ENCODE data around the gene SOX30. TPM values are rescaled to one million over a fixed set of nuclear protein-coding genes. Genes with fewer than 3 reads are reported as not detected.

The SOX30 gene
- total RNA-seq, 4 donors from 2014 or later: 0.10 TPM; not detected in 3

DNA sequence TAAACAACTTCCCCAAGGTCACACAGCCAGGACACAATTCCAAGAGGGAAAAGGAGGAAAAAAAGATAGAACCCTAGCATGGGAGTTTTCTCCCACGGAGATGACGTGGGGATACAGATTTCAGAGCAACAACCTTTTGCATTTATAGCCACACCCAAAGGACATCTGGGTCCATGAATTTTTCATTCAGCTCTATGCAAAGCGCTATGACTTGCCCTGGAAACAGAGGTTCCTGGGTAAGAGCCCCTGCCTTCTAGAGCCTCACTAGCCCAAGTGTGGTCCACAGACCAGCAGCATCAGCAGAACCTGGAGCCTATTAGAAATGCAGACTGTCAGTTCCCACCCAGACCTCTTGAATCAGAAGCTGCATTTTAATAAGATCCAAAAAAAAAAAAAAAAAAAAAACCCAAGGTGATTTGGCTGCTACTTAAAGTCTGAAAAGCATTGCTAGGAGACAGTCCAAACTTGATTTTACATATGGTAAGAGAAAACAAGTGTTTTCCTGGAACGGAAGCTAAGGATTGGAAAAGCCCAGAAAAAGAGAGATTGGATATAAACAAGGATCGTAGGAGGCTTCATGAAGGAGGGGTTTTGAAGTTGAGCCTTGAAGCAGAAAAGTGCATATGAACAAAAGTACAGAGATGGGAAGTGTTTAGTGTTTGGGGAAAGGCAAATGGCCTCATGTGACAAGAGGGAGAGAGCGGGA is 59.0 kb downstream of the SOX30 start:
- intact Hi-C loops (cut with DNase I; ENCODE audit: low total_unique reads): loop anchor here (5.0 kb wide), 1 partner anchor 431 kb away; no protein-coding TSS in a partner anchor
- 67 to 76% methylated on average over 6 of the region's 6 CpGs for WGBS, 2 donors

GRCh38 chr5:157592594-157592993 is 59.6 kb downstream of the SOX30 start:
- no peak overlapping the region for H3K4me3 ChIP-seq (ENCODE audit: low read depth, poor library complexity, severe bottlenecking)
- 61 to 70% methylated on average over 3 of the region's 3 CpGs for WGBS, 2 donors
- no peak for DNase-seq (ENCODE audit: low spot score in 2 of 2)
- intact Hi-C loops (cut with DNase I; ENCODE audit: low total_unique reads): loop anchor here (5.0 kb wide), 1 partner anchor 430 kb away; no protein-coding TSS in a partner anchor
- TF ChIP-seq, protein P1, sequence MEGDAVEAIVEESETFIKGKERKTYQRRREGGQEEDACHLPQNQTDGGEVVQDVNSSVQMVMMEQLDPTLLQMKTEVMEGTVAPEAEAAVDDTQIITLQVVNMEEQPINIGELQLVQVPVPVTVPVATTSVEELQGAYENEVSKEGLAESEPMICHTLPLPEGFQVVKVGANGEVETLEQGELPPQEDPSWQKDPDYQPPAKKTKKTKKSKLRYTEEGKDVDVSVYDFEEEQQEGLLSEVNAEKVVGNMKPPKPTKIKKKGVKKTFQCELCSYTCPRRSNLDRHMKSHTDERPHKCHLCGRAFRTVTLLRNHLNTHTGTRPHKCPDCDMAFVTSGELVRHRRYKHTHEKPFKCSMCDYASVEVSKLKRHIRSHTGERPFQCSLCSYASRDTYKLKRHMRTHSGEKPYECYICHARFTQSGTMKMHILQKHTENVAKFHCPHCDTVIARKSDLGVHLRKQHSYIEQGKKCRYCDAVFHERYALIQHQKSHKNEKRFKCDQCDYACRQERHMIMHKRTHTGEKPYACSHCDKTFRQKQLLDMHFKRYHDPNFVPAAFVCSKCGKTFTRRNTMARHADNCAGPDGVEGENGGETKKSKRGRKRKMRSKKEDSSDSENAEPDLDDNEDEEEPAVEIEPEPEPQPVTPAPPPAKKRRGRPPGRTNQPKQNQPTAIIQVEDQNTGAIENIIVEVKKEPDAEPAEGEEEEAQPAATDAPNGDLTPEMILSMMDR (IDR thresholded peaks at IDR 0.05): no peak
- no peak for TF ChIP-seq POLR2A (IDR thresholded peaks at IDR 0.05)

More for the DNA sequence above, 59.0 kb downstream of the SOX30 start:
- H3K4me3 ChIP-seq (ENCODE audit: low read depth, poor library complexity, severe bottlenecking): no peak overlapping the region
- DNase-seq (ENCODE audit: low spot score in 2 of 2): no peak
- TF ChIP-seq POLR2A (IDR thresholded peaks at IDR 0.05): no peak
- TF ChIP-seq, protein P1 (IDR thresholded peaks at IDR 0.05): no peak

DNA sequence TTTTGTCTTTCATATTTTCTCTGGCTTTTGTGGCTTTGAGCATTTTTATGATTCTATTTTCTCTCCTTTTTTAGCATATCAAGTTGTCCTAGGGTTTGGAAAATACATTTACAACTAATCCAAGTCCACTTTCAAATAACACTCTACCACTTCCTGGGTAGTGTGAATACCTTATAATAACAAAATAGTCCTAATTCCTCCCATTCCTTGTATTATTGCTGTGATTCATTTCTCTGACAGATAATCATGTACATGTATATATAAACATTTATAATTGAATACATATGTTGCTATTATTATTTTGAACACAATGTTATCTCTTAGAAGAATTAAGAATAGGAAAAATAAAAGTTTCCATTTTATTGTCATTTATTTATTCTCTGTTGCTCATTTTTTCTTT is 61.8 kb downstream of the SOX30 start:
- H3K4me3 ChIP-seq (ENCODE audit: low read depth, poor library complexity, severe bottlenecking): no peak overlapping the region
- intact Hi-C loops (cut with DNase I; ENCODE audit: low total_unique reads): loop anchor here (5.0 kb wide), 1 partner anchor 428 kb away; no protein-coding TSS in a partner anchor
- TF ChIP-seq, protein P1 (IDR thresholded peaks at IDR 0.05): no peak
- no peak for TF ChIP-seq POLR2A (IDR thresholded peaks at IDR 0.05)
- no peak for DNase-seq (ENCODE audit: low spot score in 2 of 2)

- intact Hi-C loops (cut with DNase I; ENCODE audit: low total_unique reads): no loop called here
- TF ChIP-seq POLR2A (IDR thresholded peaks at IDR 0.05): no peak
- TF ChIP-seq, protein P1 (IDR thresholded peaks at IDR 0.05): no peak
- no peak for DNase-seq (ENCODE audit: low spot score in 2 of 2)
- no peak overlapping the region for H3K4me3 ChIP-seq (ENCODE audit: low read depth, poor library complexity, severe bottlenecking)
- WGBS, 2 donors: 83 to 84% methylated on average over 1 of the region's 1 CpG
Observed at GRCh38 chr5:157584628-157585027, 67.6 kb downstream of the SOX30 start.

- TF ChIP-seq, protein P1 (IDR thresholded peaks at IDR 0.05): no peak
- TF ChIP-seq POLR2A (IDR thresholded peaks at IDR 0.05): no peak
- intact Hi-C loops (cut with DNase I; ENCODE audit: low total_unique reads): no loop called here
- WGBS, 2 donors: 73 to 76% methylated on average over 10 of the region's 10 CpGs
- DNase-seq (ENCODE audit: low spot score in 2 of 2): no peak
- no peak overlapping the region for H3K4me3 ChIP-seq (ENCODE audit: low read depth, poor library complexity, severe bottlenecking)
Observed at GRCh38 chr5:157582731-157583620, 69.3 kb downstream of the SOX30 start.
